HG02610 (cell line): ENCODE results near the gene ACER3.

Source experiments
- ATAC-seq: cut with Tn5 transposase; IDR thresholded peaks from one replicate; pipeline ENCODE4 v1.9.1; 2021; ENCODE audit warnings: mild to moderate bottlenecking, moderate library complexity; ENCODE audit not compliant: unreplicated experiment

ACER3 gene

GRCh38 chr11:77071671-77072605, 211.2 kb downstream of the ACER3 start:
- ATAC-seq: no peak

GRCh38 chr11:77072851-77073327, 212.2 kb downstream of the ACER3 start:
- no peak for ATAC-seq

DNA sequence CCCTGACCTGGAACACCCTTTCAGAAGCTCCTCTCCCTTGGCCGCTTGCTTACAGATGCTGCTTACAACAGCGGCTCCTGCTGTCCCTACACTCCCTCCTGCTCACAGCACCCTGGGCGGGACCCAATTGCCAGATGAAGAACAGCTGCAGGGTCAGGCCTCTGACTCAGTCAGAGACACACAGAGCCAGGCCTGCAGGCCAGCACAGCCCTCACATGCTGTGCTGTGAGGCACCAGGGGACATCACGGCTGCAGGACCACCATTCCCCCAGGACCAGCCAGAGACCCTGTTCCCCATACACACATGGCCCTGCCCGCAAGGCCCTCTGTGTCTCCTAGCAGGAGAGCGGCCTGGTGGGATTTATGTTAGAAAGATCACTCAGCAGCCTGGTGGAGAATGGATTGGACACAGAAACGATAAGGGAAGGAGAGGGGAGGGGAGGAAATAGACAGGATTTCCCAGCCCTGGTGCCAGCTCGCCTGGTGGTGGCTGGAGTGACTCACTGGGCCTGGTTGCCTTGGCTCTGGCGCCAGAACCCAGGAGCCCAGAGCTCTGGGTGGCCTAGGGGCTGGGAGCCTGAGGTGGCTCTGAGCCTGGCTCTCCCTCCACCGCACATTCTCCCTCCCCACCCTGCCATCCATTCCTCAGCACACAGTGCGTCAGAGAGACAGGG, 212.7 kb downstream of the ACER3 start:
- ATAC-seq: no peak

- ATAC-seq: no peak
Observed at GRCh38 chr11:77074205-77074604, 213.5 kb downstream of the ACER3 start.

DNA sequence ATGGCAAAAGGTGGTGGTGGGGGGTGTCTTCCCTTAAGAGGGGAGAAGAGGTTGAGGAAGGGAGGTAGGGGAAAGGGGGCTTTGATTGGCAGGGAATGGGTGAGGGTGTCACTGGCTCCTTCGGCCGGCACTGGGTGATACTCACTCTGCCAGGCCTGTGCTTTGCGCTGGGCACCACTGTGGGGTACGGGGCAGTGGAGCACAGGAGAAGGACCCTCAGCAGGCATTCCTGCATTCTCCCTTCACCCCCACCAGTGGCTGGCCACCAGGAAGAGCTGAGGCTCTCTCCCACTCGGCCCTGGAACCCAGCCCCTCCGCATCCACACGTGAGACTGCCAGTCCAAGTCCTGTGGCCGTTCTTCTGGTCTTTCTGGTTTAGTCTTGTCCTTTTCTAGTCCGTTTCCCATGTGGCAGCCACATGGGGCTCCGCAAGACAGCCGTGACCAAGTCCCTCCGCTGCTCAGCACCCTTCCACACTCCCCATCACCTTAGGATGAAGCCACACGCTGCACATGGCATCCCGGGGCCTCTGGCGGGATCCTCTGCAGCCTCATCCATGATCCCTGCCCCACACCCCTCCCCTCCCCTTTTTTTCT, 214.0 kb downstream of the ACER3 start:
- ATAC-seq: no peak

DNA sequence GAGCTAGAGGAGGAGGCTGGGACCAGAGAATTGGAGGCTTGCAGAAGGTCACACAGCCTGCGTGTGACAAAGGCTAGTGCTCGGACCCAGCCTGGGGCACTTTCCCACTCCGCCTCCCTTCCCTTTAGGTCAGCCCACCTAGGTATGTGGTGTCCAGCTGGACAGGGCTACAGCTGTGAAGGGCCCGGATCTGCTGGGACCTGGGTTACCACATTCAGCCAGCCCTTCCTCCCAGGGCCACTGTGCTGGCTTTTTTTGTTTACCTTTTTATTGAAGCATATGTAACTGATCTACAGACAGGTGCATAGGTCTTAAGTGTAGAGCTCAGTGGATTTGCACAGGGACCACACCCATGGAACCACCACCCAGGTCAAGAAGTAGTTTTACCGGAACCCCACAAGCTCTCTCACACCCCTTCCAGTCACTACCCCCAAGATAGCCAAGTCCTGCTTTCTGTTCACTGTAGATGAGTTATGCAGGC, 214.7 kb downstream of the ACER3 start:
- no peak for ATAC-seq
